ENCODE measurements around the gene REST. TPM values are rescaled to one million over a fixed set of nuclear protein-coding genes. Genes with fewer than 3 reads are reported as not detected.
"Not testable (repeated sequence)": the region's sequence is repeated elsewhere in the genome, so short reads cannot be mapped to it uniquely, and the experiment has no call there.

The REST gene
- polyA plus RNA-seq, 1 donor (not counting 4 experiments of a cell fraction or from before 2014, with no cell fraction given), result 22.6 TPM

GRCh38 chr4:56892691-56893090 lies 15.0 kb upstream of the REST start:
- no peak for FAIRE-seq
- dilution Hi-C loops (cut with MboI; ENCODE audit: extremely low pct_ligation_motif_present, low sequenced_read_pairs), result no loop called here
- Histone ChIP-seq H3K27ac (ENCODE audit: control insufficient read depth, insufficient read depth, low read length) (no peak overlapping the region), H3K9ac (ENCODE audit: control insufficient read depth, extremely low read depth, insufficient read depth, low read length) (no peak overlapping the region), H3K79me2 (ENCODE audit: control insufficient read depth, insufficient read depth, low read length) (no peaks in the 10 kb centered on the region), H3K9me1 (ENCODE audit: control insufficient read depth, extremely low read depth, insufficient read depth, low read length) (no peaks in the 10 kb centered on the region), H3K4me3 (ENCODE audit: control insufficient read depth in 2 of 3, extremely low read depth in 1 of 3, insufficient read depth in 2 of 3, low read depth in 1 of 3, low read length in 3 of 3) (no peak overlapping the region), H3K27me3 (ENCODE audit: control insufficient read depth, extremely low read depth, insufficient read depth, low read length) (no peaks in the 10 kb centered on the region), H3K4me2 (ENCODE audit: control insufficient read depth, extremely low read depth, insufficient read depth, low read depth, low read length) (no peak overlapping the region), H3K36me3 (ENCODE audit: control insufficient read depth in 2 of 2, extremely low read depth in 1 of 2, insufficient read depth in 2 of 2, low read length in 2 of 2) (no peaks in the 10 kb centered on the region), H3K9me3 (ENCODE audit: control insufficient read depth, low read depth, low read length) (no peaks in the 10 kb centered on the region), H3K4me1 (ENCODE audit: control insufficient read depth, extremely low read depth, insufficient read depth, low read length) (no peaks in the 10 kb centered on the region), H4K20me1 (ENCODE audit: control insufficient read depth, extremely low read depth, insufficient read depth, low read length) (no peaks in the 10 kb centered on the region), H2AFZ (ENCODE audit: control insufficient read depth, low read length) (no peak overlapping the region)
- no peak for TF ChIP-seq EZH2 (IDR thresholded peaks at IDR 0.05; ENCODE audit: low read length)
- TF ChIP-seq, protein P1, sequence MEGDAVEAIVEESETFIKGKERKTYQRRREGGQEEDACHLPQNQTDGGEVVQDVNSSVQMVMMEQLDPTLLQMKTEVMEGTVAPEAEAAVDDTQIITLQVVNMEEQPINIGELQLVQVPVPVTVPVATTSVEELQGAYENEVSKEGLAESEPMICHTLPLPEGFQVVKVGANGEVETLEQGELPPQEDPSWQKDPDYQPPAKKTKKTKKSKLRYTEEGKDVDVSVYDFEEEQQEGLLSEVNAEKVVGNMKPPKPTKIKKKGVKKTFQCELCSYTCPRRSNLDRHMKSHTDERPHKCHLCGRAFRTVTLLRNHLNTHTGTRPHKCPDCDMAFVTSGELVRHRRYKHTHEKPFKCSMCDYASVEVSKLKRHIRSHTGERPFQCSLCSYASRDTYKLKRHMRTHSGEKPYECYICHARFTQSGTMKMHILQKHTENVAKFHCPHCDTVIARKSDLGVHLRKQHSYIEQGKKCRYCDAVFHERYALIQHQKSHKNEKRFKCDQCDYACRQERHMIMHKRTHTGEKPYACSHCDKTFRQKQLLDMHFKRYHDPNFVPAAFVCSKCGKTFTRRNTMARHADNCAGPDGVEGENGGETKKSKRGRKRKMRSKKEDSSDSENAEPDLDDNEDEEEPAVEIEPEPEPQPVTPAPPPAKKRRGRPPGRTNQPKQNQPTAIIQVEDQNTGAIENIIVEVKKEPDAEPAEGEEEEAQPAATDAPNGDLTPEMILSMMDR (optimal IDR thresholded peaks at IDR 0.05 in 1 of 3, IDR thresholded peaks at IDR 0.05 in 1 of 3, conservative IDR thresholded peaks at IDR 0.05 in 1 of 3; ENCODE audit: extremely low read depth in 1 of 3, insufficient read depth in 2 of 3, low read length in 3 of 3), result no peak
- DNase-seq (ENCODE audit: low read depth, low spot score), result no peak

DNA sequence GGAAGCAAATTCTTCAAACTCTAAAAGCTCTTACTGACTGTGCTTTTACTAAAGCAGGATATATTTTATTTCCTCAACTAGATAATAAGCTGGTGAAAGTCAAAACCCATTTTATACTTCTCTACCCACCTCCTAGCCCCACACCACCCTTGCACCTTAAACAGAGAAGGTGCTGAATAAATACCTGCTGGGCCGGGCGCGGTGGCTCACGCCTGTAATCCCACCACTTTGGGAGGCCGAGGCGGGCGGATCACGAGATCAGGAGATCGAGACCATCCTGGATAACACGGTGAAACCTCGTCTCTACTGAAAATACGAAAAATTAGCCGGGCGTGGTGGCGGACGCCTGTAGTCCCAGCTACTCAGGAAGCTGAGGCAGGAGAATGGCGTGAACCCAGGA lies 9.9 kb upstream of the REST start:
- FAIRE-seq; H3K9ac ChIP-seq (ENCODE audit: control insufficient read depth, extremely low read depth, insufficient read depth, low read length); H2AFZ ChIP-seq (ENCODE audit: control insufficient read depth, low read length); H3K9me1 ChIP-seq (ENCODE audit: control insufficient read depth, extremely low read depth, insufficient read depth, low read length); H4K20me1 ChIP-seq (ENCODE audit: control insufficient read depth, extremely low read depth, insufficient read depth, low read length); DNase-seq (ENCODE audit: low read depth, low spot score); H3K79me2 ChIP-seq (ENCODE audit: control insufficient read depth, insufficient read depth, low read length); H3K4me2 ChIP-seq (ENCODE audit: control insufficient read depth, extremely low read depth, insufficient read depth, low read depth, low read length); H3K27me3 ChIP-seq (ENCODE audit: control insufficient read depth, extremely low read depth, insufficient read depth, low read length); H3K4me3 ChIP-seq (ENCODE audit: control insufficient read depth in 2 of 3, extremely low read depth in 1 of 3, insufficient read depth in 2 of 3, low read depth in 1 of 3, low read length in 3 of 3); H3K9me3 ChIP-seq (ENCODE audit: control insufficient read depth, low read depth, low read length); H3K27ac ChIP-seq (ENCODE audit: control insufficient read depth, insufficient read depth, low read length); dilution Hi-C loops (cut with MboI; ENCODE audit: extremely low pct_ligation_motif_present, low sequenced_read_pairs); H3K36me3 ChIP-seq (ENCODE audit: control insufficient read depth in 2 of 2, extremely low read depth in 1 of 2, insufficient read depth in 2 of 2, low read length in 2 of 2); H3K4me1 ChIP-seq (ENCODE audit: control insufficient read depth, extremely low read depth, insufficient read depth, low read length): not testable (repeated sequence)

GRCh38 chr4:56900186-56900585 lies 7.5 kb upstream of the REST start:
- H2AFZ ChIP-seq (ENCODE audit: control insufficient read depth, low read length), result not testable (repeated sequence)

More at GRCh38 chr4:56900186-56900585, 7.5 kb upstream of the REST start:
- H3K27me3 ChIP-seq (ENCODE audit: control insufficient read depth, extremely low read depth, insufficient read depth, low read length); H3K4me2 ChIP-seq (ENCODE audit: control insufficient read depth, extremely low read depth, insufficient read depth, low read depth, low read length); H3K79me2 ChIP-seq (ENCODE audit: control insufficient read depth, insufficient read depth, low read length); dilution Hi-C loops (cut with MboI; ENCODE audit: extremely low pct_ligation_motif_present, low sequenced_read_pairs); FAIRE-seq; H3K9ac ChIP-seq (ENCODE audit: control insufficient read depth, extremely low read depth, insufficient read depth, low read length); H3K36me3 ChIP-seq (ENCODE audit: control insufficient read depth in 2 of 2, extremely low read depth in 1 of 2, insufficient read depth in 2 of 2, low read length in 2 of 2); H3K4me3 ChIP-seq (ENCODE audit: control insufficient read depth in 2 of 3, extremely low read depth in 1 of 3, insufficient read depth in 2 of 3, low read depth in 1 of 3, low read length in 3 of 3); H4K20me1 ChIP-seq (ENCODE audit: control insufficient read depth, extremely low read depth, insufficient read depth, low read length); H3K9me3 ChIP-seq (ENCODE audit: control insufficient read depth, low read depth, low read length); H3K27ac ChIP-seq (ENCODE audit: control insufficient read depth, insufficient read depth, low read length); H3K9me1 ChIP-seq (ENCODE audit: control insufficient read depth, extremely low read depth, insufficient read depth, low read length); DNase-seq (ENCODE audit: low read depth, low spot score); H3K4me1 ChIP-seq (ENCODE audit: control insufficient read depth, extremely low read depth, insufficient read depth, low read length): not testable (repeated sequence)

Measured in keratinocyte (primary cell).